ENCODE results near the gene FOXRED2. TPM values are rescaled to one million over a fixed set of nuclear protein-coding genes. Genes with fewer than 3 reads are reported as not detected.

FOXRED2 gene
- total and polyA plus RNA-seq, 2 experiments from 2014 or later: 11.5 to 38.3 TPM

GRCh38 chr22:36456464-36456845, 50.4 kb downstream of the FOXRED2 start (continued):
- TF ChIP-seq ZNF462 (CRISPR knock-in tag; IDR thresholded peaks at IDR 0.05): no peak
- TF ChIP-seq POLR2AphosphoS5 (IDR thresholded peaks at IDR 0.05; ENCODE audit: low read depth): no peak
- TF ChIP-seq ETS1 (IDR thresholded peaks at IDR 0.05): no peak
- TF ChIP-seq STAT1 (IDR thresholded peaks at IDR 0.05; ENCODE audit: unreplicated experiment): no peak
- TF ChIP-seq EZH2 (IDR thresholded peaks at IDR 0.05; ENCODE audit: low read depth, unreplicated experiment): no peak
- TF ChIP-seq REST (IDR thresholded peaks at IDR 0.05; ENCODE audit: unreplicated experiment): no peak

Data from GM23338 (cell line).